ENCODE measurements around the gene ARTN. TPM values are rescaled to one million over a fixed set of nuclear protein-coding genes. Genes with fewer than 3 reads are reported as not detected.

Gene ARTN
- total RNA-seq, 1 donor from 2014 or later, result not detected

GRCh38 chr1:43934101-43934985 is 742 bp downstream of the ARTN start:
- peaks cover 9% of the 10 kb centered on the region for H3K27me3 Mint-ChIP-seq
- peak overlapping the region; percentile 23 for H3K4me3 Mint-ChIP-seq
- peaks cover 11% of the 10 kb centered on the region for H3K4me1 Mint-ChIP-seq
- intact Hi-C loops (cut with micrococcal nuclease), result loop anchor here (5.0 kb wide), 2 partner anchors 227 to 407 kb away; partner anchors contain the start of gene ST3GAL3
- no peak overlapping the region for H3K27ac Mint-ChIP-seq
- peak; percentile 87 for DNase-seq
- H3K36me3 Mint-ChIP-seq (ENCODE audit: low read depth), result peaks cover 2% of the 10 kb centered on the region
- no peaks in the 10 kb centered on the region for H3K9me3 Mint-ChIP-seq

GRCh38 chr1:43934986-43935324 is 1.4 kb downstream of the ARTN start:
- H3K36me3 Mint-ChIP-seq (ENCODE audit: low read depth), result peaks cover 4% of the 10 kb centered on the region

GRCh38 chr1:43935711-43936427 is 2.3 kb downstream of the ARTN start:
- intact Hi-C loops (cut with micrococcal nuclease), result loop anchor here (1.0 kb wide), 1 partner anchor 173 kb away; no protein-coding TSS in a partner anchor
- Mint-ChIP-seq H3K9me3 (no peaks in the 10 kb centered on the region), H3K36me3 (ENCODE audit: low read depth) (peaks cover 7% of the 10 kb centered on the region), H3K4me3 (peak overlapping the region; percentile 3), H3K27me3 (peaks cover 9% of the 10 kb centered on the region), H3K27ac (no peak overlapping the region), H3K4me1 (peaks cover 8% of the 10 kb centered on the region)
- no peak for DNase-seq

More at GRCh38 chr1:43934986-43935324, 1.4 kb downstream of the ARTN start:
- Mint-ChIP-seq H3K4me1 (peaks cover 8% of the 10 kb centered on the region), H3K27ac (no peak overlapping the region), H3K9me3 (no peaks in the 10 kb centered on the region), H3K4me3 (no peak overlapping the region), H3K27me3 (peaks cover 9% of the 10 kb centered on the region)
- no peak for DNase-seq
- intact Hi-C loops (cut with micrococcal nuclease), result loop anchor here (1.0 to 5.0 kb wide), 3 partner anchors 172 to 408 kb away; partner anchors contain the start of gene ST3GAL3

- H3K27ac Mint-ChIP-seq, result no peak overlapping the region
- H3K36me3 Mint-ChIP-seq (ENCODE audit: low read depth), result peaks cover 7% of the 10 kb centered on the region
- peaks cover 8% of the 10 kb centered on the region for H3K4me1 Mint-ChIP-seq
- DNase-seq, result peak; percentile 75
- H3K27me3 Mint-ChIP-seq, result peaks cover 9% of the 10 kb centered on the region
- peak overlapping the region; percentile 64 for H3K4me3 Mint-ChIP-seq
- intact Hi-C loops (cut with micrococcal nuclease), result no loop called here
- no peaks in the 10 kb centered on the region for H3K9me3 Mint-ChIP-seq
These were observed 3.0 kb downstream of the ARTN start for GRCh38 chr1:43936431-43937151.

GRCh38 chr1:43937179-43937865 is 3.7 kb downstream of the ARTN start:
- peaks cover 8% of the 10 kb centered on the region for H3K4me1 Mint-ChIP-seq
- no peak overlapping the region for H3K27ac Mint-ChIP-seq
- H3K4me3 Mint-ChIP-seq, result no peak overlapping the region
- H3K27me3 Mint-ChIP-seq, result peaks cover 9% of the 10 kb centered on the region
- intact Hi-C loops (cut with micrococcal nuclease), result no loop called here
- no peak for DNase-seq
- H3K9me3 Mint-ChIP-seq, result no peaks in the 10 kb centered on the region
- H3K36me3 Mint-ChIP-seq (ENCODE audit: low read depth), result peaks cover 7% of the 10 kb centered on the region

- peaks cover 3% of the 10 kb centered on the region for H3K27me3 Mint-ChIP-seq
- no peak overlapping the region for H3K4me3 Mint-ChIP-seq
- DNase-seq, result no peak
- H3K4me1 Mint-ChIP-seq, result peaks cover 12% of the 10 kb centered on the region
- H3K36me3 Mint-ChIP-seq (ENCODE audit: low read depth), result peaks cover 12% of the 10 kb centered on the region
- H3K9me3 Mint-ChIP-seq, result no peaks in the 10 kb centered on the region
- no peak overlapping the region for H3K27ac Mint-ChIP-seq
- intact Hi-C loops (cut with micrococcal nuclease), result no loop called here
These were observed 4.8 kb downstream of the ARTN start for GRCh38 chr1:43938383-43938782.

GRCh38 chr1:43938892-43939587 is 5.4 kb downstream of the ARTN start:
- Mint-ChIP-seq H3K9me3 (no peaks in the 10 kb centered on the region), H3K27me3 (peaks cover 3% of the 10 kb centered on the region), H3K4me3 (no peak overlapping the region), H3K4me1 (peaks cover 10% of the 10 kb centered on the region), H3K36me3 (ENCODE audit: low read depth) (peaks cover 12% of the 10 kb centered on the region), H3K27ac (no peak overlapping the region)
- intact Hi-C loops (cut with micrococcal nuclease), result no loop called here
- DNase-seq, result no peak

GRCh38 chr1:43942411-43942810 is 8.8 kb downstream of the ARTN start:
- H3K36me3 Mint-ChIP-seq (ENCODE audit: low read depth), result peaks cover 21% of the 10 kb centered on the region

GRCh38 chr1:43944860-43945259 is 11.3 kb downstream of the ARTN start:
- H3K27me3 Mint-ChIP-seq, result no peaks in the 10 kb centered on the region
- peak overlapping the region; percentile 79 for H3K27ac Mint-ChIP-seq
- no peak for DNase-seq
- H3K36me3 Mint-ChIP-seq (ENCODE audit: low read depth), result peaks cover 17% of the 10 kb centered on the region
- peaks cover 35% of the 10 kb centered on the region for H3K4me1 Mint-ChIP-seq
- H3K4me3 Mint-ChIP-seq, result peak overlapping the region; percentile 99
- intact Hi-C loops (cut with micrococcal nuclease), result no loop called here
- H3K9me3 Mint-ChIP-seq, result no peaks in the 10 kb centered on the region

More at GRCh38 chr1:43942411-43942810, 8.8 kb downstream of the ARTN start:
- Mint-ChIP-seq H3K9me3 (no peaks in the 10 kb centered on the region), H3K27me3 (no peaks in the 10 kb centered on the region), H3K4me1 (peaks cover 23% of the 10 kb centered on the region), H3K27ac (no peak overlapping the region), H3K4me3 (no peak overlapping the region)
- intact Hi-C loops (cut with micrococcal nuclease), result no loop called here
- no peak for DNase-seq

- H3K4me3 Mint-ChIP-seq, result peak overlapping the region; percentile 99
- peaks cover 20% of the 10 kb centered on the region for H3K36me3 Mint-ChIP-seq (ENCODE audit: low read depth)
- H3K9me3 Mint-ChIP-seq, result no peaks in the 10 kb centered on the region
- H3K27me3 Mint-ChIP-seq, result no peaks in the 10 kb centered on the region
- H3K4me1 Mint-ChIP-seq, result peaks cover 40% of the 10 kb centered on the region
- peak; percentile 60 for DNase-seq
- intact Hi-C loops (cut with micrococcal nuclease), result loop anchor here (1.0 to 2.0 kb wide), 9 partner anchors 24 to 685 kb away; partner anchors contain the start of genes ATP6V0B, CCDC24, KDM4A and ST3GAL3
- peak overlapping the region; percentile 97 for H3K27ac Mint-ChIP-seq
These were observed 12.2 kb downstream of the ARTN start for GRCh38 chr1:43945674-43946235.

- H3K4me1 Mint-ChIP-seq, result peaks cover 44% of the 10 kb centered on the region
- DNase-seq, result peak; percentile 99
- H3K27me3 Mint-ChIP-seq, result no peaks in the 10 kb centered on the region
- intact Hi-C loops (cut with micrococcal nuclease), result loop anchor here (1.0 to 2.0 kb wide), 9 partner anchors 23 to 684 kb away; partner anchors contain the start of genes ATP6V0B, CCDC24, KDM4A and ST3GAL3
- H3K9me3 Mint-ChIP-seq, result no peaks in the 10 kb centered on the region
- peak within 1 kb of the TSS; percentile 99 for H3K4me3 Mint-ChIP-seq
- peak within 1 kb of the TSS; percentile 97 for H3K27ac Mint-ChIP-seq
- peaks cover 22% of the 10 kb centered on the region for H3K36me3 Mint-ChIP-seq (ENCODE audit: low read depth)
These were observed 12.8 kb downstream of the ARTN start, which contains the start of gene IPO13 for GRCh38 chr1:43946236-43947060. Gene IPO13 (plus strand): TSS chr1:43946950. CDS start chr1:43947601, 651 bp downstream.

Data from activated CD4-positive, alpha-beta T cell treated with anti-CD3 and anti-CD28 coated beads, Interleukin-2, amount 10 ng/mL, durations not matched to agents 24 days and 14 days (primary cell).